ENCODE results near the gene UACA. TPM values are rescaled to one million over a fixed set of nuclear protein-coding genes. Genes with fewer than 3 reads are reported as not detected.

Gene UACA
- total RNA-seq, 4 donors from 2014 or later: 63.9 to 119 (median 92.4) TPM

- H3K27me3 ChIP-seq: no peaks in the 10 kb centered on the region
- 73 to 89% methylated on average over 7 of the region's 7 CpGs for WGBS, 2 donors
- H3K4me3 ChIP-seq (replicated peaks in 1 of 3): no peak overlapping the region
- TF ChIP-seq POLR2A (IDR thresholded peaks at IDR 0.05) (no peak), CTCF (IDR thresholded peaks at IDR 0.05) (no peak)
- H3K4me1 ChIP-seq: no peaks in the 10 kb centered on the region
- no peaks in the 10 kb centered on the region for H3K9me3 ChIP-seq
- H3K36me3 ChIP-seq: no peaks in the 10 kb centered on the region
- H3K27ac ChIP-seq: no peak overlapping the region
- intact Hi-C loops (cut with DNase I): no loop called here
- no peak for DNase-seq
These were observed 136.0 kb downstream of the UACA start for GRCh38 chr15:70627322-70627721.

- no peaks in the 10 kb centered on the region for H3K9me3 ChIP-seq
- no peak for DNase-seq
- no peak overlapping the region for H3K27ac ChIP-seq
- no peaks in the 10 kb centered on the region for H3K4me1 ChIP-seq
- no peaks in the 10 kb centered on the region for H3K36me3 ChIP-seq
- H3K27me3 ChIP-seq: no peaks in the 10 kb centered on the region
- no peak for TF ChIP-seq POLR2A (IDR thresholded peaks at IDR 0.05)
- no peak for TF ChIP-seq CTCF (IDR thresholded peaks at IDR 0.05)
- no peak overlapping the region for H3K4me3 ChIP-seq (replicated peaks in 1 of 3)
- WGBS, 2 donors: 31 to 41% methylated on average over 3 of the region's 3 CpGs
- intact Hi-C loops (cut with DNase I): no loop called here
These were observed 137.9 kb downstream of the UACA start for GRCh38 chr15:70625438-70625837.

DNA sequence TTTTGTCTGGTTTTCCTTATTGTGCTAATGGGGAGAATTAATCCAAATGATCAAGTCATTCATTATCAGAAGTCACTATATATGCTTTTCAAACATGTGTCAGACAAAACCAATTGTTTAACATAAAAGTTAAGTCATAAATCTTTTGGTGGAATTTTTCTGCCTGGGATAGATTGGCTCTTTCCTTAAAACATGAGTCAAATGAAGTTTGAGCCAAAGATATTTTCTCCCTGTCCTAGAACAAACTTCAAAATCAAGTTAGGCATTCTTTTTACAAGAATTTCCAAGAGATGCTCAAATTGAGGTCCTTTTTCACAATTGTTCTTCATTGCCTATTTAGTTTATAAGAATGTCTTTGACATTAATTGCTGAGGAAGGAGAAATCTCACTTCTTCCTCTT, 138.3 kb downstream of the UACA start:
- no peak overlapping the region for H3K4me3 ChIP-seq (replicated peaks in 1 of 3)
- no peaks in the 10 kb centered on the region for H3K4me1 ChIP-seq
- no peaks in the 10 kb centered on the region for H3K27me3 ChIP-seq
- intact Hi-C loops (cut with DNase I): no loop called here
- no peak for TF ChIP-seq CTCF (IDR thresholded peaks at IDR 0.05)
- H3K27ac ChIP-seq: no peak overlapping the region
- no peaks in the 10 kb centered on the region for H3K36me3 ChIP-seq
- no peak for DNase-seq
- H3K9me3 ChIP-seq: no peaks in the 10 kb centered on the region

GRCh38 chr15:70618929-70619328, 144.4 kb downstream of the UACA start:
- no peak for DNase-seq
- Histone ChIP-seq H3K9me3 (no peaks in the 10 kb centered on the region), H3K36me3 (no peaks in the 10 kb centered on the region), H3K4me1 (peaks cover 4 to 6% of the 10 kb centered on the region in 2 donors), H3K4me3 (replicated peaks in 1 of 3) (no peak overlapping the region), H3K27me3 (no peaks in the 10 kb centered on the region), H3K27ac (no peak overlapping the region)
- TF ChIP-seq POLR2A (IDR thresholded peaks at IDR 0.05): no peak
- no peak for TF ChIP-seq CTCF (IDR thresholded peaks at IDR 0.05)
- 97 to 98% methylated on average over 3 of the region's 3 CpGs for WGBS, 2 donors
- intact Hi-C loops (cut with DNase I): no loop called here

DNA sequence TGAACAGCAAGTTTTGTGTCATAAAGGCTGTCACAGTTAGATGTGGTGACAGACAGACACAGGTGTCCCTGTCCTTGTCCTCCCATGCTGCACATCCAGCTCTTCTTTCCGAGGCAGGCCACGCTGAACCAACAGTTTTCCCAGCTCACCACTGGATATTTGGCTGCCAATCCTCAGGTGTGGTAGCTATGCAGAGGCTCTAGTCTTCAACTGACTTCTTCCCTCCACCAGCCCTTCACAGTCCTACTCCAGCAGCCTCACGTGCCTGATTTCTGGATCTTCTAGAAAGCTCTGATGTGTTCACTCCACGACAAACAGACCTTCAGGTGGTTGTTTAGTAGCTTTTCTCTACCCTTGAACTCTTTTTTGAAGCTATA, 145.5 kb downstream of the UACA start:
- Histone ChIP-seq H3K4me1 (peaks cover 4 to 6% of the 10 kb centered on the region in 2 donors), H3K9me3 (no peaks in the 10 kb centered on the region), H3K4me3 (replicated peaks in 1 of 3) (no peak overlapping the region), H3K27me3 (no peaks in the 10 kb centered on the region), H3K27ac (no peak overlapping the region), H3K36me3 (no peaks in the 10 kb centered on the region)
- DNase-seq: no peak
- intact Hi-C loops (cut with DNase I): no loop called here
- 82 to 83% methylated on average over 4 of the region's 4 CpGs for WGBS, 2 donors
- no peak for TF ChIP-seq CTCF (IDR thresholded peaks at IDR 0.05)
- no peak for TF ChIP-seq POLR2A (IDR thresholded peaks at IDR 0.05)

Data from thyroid gland (tissue), 4 donors.